Dermis lymphatic vessel endothelial cell (primary cell): ENCODE results near the gene UBN1. TPM values are rescaled to one million over a fixed set of nuclear protein-coding genes. Genes with fewer than 3 reads are reported as not detected.

Experiments used
- total RNA-seq: library from RNA; depleted of rRNA; stranded (reverse); fragments of >200 nt; gene quantifications from 2 replicates; pipeline ENCODE4 v1.2.1, GENCODE V29; 2014

Gene UBN1
- total RNA-seq: 17.7 and 20.5 TPM in 2 replicates

DNA sequence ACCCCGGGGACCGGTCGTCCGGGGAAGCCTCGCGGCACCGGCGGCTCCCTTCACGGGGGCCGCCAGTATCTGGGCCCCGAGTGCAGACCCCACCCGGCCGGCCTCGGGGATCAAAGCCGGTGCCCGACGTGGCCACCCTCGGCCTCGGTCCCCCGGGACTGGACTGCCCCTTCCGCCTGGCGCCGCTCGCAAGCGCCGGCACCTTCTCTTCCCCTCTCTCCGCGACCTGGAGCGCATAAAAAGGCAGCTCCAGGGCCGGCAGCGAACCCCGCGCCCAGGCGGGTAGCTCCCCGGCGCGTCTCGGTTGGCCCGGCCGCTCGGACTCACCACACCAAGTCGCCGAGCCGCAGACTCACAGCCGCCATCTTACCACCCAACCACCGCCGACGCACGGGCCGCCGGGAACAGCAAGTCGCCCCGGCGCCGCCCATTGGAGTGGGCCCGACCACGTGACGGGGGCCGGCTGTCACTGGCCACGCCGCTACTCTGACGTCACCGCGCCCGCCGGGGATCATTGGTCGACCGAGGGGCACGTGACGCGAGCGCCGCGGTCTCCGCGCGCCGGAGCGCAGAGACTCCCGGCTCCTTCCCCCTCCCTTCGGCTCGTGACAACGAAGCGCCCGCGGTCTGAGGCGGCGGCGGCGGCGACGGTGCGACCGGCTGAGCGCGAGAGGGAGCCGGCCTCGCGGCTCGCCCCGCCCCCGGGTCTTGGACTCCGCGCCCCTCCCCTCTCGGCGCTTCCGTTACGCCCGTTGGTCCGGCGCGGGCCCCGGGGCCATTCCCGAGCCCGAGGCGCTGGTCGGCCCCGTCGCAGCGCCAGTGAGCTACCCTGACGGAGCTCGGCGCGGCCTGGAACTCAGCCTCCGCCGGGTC lies at the start of gene UBN1, which contains the start of gene GLYR1:
Gene UBN1, plus strand, starts transcription at position 581 of the 873 bp plus-strand sequence. CDS start 5,437 bp downstream, outside the sequence.
Gene GLYR1, minus strand, starts transcription at position 388 of the 873 bp plus-strand sequence. Its CDS starts 23 bp downstream, at position 365.

DNA sequence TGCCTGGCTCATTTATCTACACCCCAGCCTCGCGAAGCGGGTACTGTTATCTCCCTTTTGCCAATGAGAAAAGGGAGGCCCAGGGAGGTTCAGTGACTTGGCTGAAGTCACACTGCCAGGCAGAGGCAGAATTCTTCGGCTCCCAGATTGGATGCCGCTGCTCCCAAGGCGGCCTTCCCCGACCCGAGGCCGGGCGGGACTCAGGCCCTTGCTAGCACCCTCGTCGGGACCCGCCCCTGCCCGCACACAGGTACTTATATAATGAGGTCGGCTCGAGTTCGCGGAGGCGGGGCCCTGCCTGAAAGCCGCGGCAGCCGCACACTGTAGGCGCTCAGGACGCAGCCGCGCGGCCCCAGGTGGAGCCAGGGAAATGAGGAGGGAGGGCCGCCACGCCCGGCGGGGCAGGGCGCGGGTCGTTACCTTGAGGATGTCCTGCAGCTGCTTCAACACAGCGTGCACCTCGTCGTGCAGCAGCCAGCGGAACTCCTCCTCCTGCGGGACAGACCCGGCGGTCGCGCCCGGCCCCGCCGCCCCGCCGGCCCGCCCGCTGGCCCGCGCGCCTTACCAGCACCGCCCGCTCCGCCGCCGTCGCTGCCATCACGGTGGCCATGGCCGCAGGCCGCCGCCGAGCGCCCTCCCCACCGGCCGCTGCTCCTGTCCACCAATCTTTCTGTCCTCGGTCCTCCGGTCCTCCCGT lies 45.2 kb upstream of the UBN1 start, which contains the start of gene ROGDI:
Gene ROGDI, minus strand, starts transcription at position 672 of the 697 bp plus-strand sequence. Its CDS starts 62 bp downstream, at position 610.

Other genes with a start within 250 kb of the UBN1 start
- gene UBALD1, start 232.6 kb upstream of the UBN1 start, total RNA-seq: 4.6 and 6.1 TPM in 2 replicates
- gene MGRN1, start 222.7 kb upstream of the UBN1 start, total RNA-seq: 13.4 and 19.9 TPM in 2 replicates
- 25.0 and 30.5 TPM in 2 replicates for gene NUDT16L1, start 153.9 kb upstream of the UBN1 start, total RNA-seq
- 12.9 and 13.1 TPM in 2 replicates for gene ANKS3, start 113.2 kb upstream of the UBN1 start, total RNA-seq
- gene DNAAF8, start 112.9 kb upstream of the UBN1 start, total RNA-seq: 0.17 and 0.33 TPM in 2 replicates
- 5.2 and 6.5 TPM in 2 replicates for gene ZNF500, start 80.3 kb upstream of the UBN1 start, total RNA-seq
- not detected in 2 replicates for gene SEPTIN12, start 59.1 kb upstream of the UBN1 start, total RNA-seq
- not detected in 2 replicates for gene SMIM22, start 52.1 kb upstream of the UBN1 start, total RNA-seq
- gene ROGDI, start 44.8 kb upstream of the UBN1 start, total RNA-seq: 26.6 and 26.9 TPM in 2 replicates
- gene GLYR1, start 193 bp upstream of the UBN1 start, total RNA-seq: 57.0 and 62.8 TPM in 2 replicates
- gene PPL, start 89.7 kb downstream of the UBN1 start, total RNA-seq: 2.5 and 3.2 TPM in 2 replicates
- gene SEC14L5, start 110.8 kb downstream of the UBN1 start, total RNA-seq: under 0.01 and 0.11 TPM in 2 replicates
- gene NAGPA, start 186.5 kb downstream of the UBN1 start, total RNA-seq: 13.1 and 14.1 TPM in 2 replicates
- gene C16orf89, start 218.5 kb downstream of the UBN1 start, total RNA-seq: not detected in 2 replicates
- gene ALG1, start 224.4 kb downstream of the UBN1 start, total RNA-seq: 20.5 and 24.3 TPM in 2 replicates